Calu3 (cell line): ENCODE measurements around the gene MAGEA11. TPM values are rescaled to one million over a fixed set of nuclear protein-coding genes. Genes with fewer than 3 reads are reported as not detected.

Source experiments
- BruUV-seq: library from RNA; stranded (reverse); fragments of 400-500 nt; replicated peaks from 2 replicates; lab custom pipeline; 2021; lab: Mats Ljungman, UMichigan
- CTCF ChIA-PET: fragments of 300-600 bp; sonication (Branson Sonifier 250); formaldehyde crosslinking; loops from one replicate; lab custom pipeline; 2022; ENCODE audit warnings: antibody characterized with exemption; lab: Charles Lee
- DNase-seq: peaks from one replicate; pipeline ENCODE4 v3.0.0; 2022
- H3K27ac Mint-ChIP-seq: one replicate; pipeline ENCODE4 v1.8.0; 2022; ENCODE audit warnings: mixed read lengths; ENCODE audit not compliant: unreplicated experiment
- H3K27me3 Mint-ChIP-seq: one replicate; pipeline ENCODE4 v1.8.0; 2022; ENCODE audit warnings: mixed read lengths; ENCODE audit not compliant: unreplicated experiment
- H3K36me3 Mint-ChIP-seq: one replicate; pipeline ENCODE4 v1.8.0; 2022; ENCODE audit warnings: mild to moderate bottlenecking, moderate library complexity, mixed read lengths; ENCODE audit not compliant: insufficient read depth, unreplicated experiment
- H3K4me1 Mint-ChIP-seq: one replicate; pipeline ENCODE4 v1.8.0; 2022; ENCODE audit warnings: mild to moderate bottlenecking, low read depth, mixed read lengths; ENCODE audit not compliant: unreplicated experiment
- H3K4me3 Mint-ChIP-seq: one replicate; pipeline ENCODE4 v1.8.0; 2022; ENCODE audit warnings: mild to moderate bottlenecking, low read depth, moderate library complexity, mixed read lengths; ENCODE audit not compliant: unreplicated experiment
- H3K9me3 Mint-ChIP-seq: one replicate; pipeline ENCODE4 v1.8.0; 2022; ENCODE audit warnings: low read depth, mixed read lengths; ENCODE audit not compliant: unreplicated experiment
- intact Hi-C: fragments of 100-400 bp; cut with micrococcal nuclease; formaldehyde crosslinking; loops from one replicate; pipeline ENCODE4 v1.10.0; 2022; ENCODE audit not compliant: unreplicated experiment
- total RNA-seq: library from RNA; stranded (reverse); gene quantifications from 2 replicates; pipeline ENCODE4 v1.2.3, GENCODE V29; 2022
- TF ChIP-seq, protein P1 (sequence below): fragments of 200-600 bp; IDR thresholded peaks from one replicate; pipeline ENCODE4 v1.8.0; 2022; ENCODE audit warnings: antibody characterized with exemption; ENCODE audit not compliant: unreplicated experiment

The MAGEA11 gene
- total RNA-seq, 1 experiment from 2014 or later: not detected

DNA sequence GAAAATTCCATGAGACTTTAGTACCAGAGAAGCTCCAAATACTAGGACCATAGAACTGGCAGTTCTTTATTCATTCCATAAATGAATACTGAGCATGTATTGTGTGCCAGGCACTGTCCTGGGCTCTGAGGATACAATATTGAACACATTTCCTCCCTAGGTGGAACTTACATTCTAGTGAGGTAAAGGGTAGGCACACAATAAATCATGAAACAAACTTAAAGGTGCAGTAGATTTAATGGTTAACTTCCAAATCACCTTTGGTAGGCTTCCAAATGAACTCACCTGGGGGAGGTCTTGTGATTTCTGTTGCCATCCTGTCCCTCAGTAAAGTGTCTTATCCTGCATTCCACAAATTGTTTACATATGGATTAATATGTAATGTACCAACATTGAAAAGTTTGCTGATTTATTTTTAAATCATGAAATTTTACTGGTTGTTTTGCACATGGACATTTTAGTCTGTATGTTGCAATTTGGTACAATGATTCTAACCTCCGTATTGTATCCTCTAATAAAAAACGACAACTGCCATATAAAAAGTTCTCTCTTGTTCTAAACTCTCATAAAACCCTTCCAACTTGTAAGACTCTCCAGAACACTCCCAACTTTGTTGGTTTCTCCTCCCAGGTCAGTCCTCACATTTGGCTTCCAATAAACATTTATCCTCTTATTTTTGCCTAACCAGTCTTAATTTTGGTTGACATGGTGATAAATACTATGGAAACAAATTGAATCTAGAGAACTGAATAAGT, 4.5 kb upstream of the MAGEA11 start:
- no peak for DNase-seq
- no peak overlapping the region for H3K27ac Mint-ChIP-seq
- no TSS peak for BruUV-seq
- H3K4me1 Mint-ChIP-seq: peaks cover 9% of the 10 kb centered on the region
- CTCF ChIA-PET: no interaction called here
- no peaks in the 10 kb centered on the region for H3K36me3 Mint-ChIP-seq
- TF ChIP-seq, protein P1, sequence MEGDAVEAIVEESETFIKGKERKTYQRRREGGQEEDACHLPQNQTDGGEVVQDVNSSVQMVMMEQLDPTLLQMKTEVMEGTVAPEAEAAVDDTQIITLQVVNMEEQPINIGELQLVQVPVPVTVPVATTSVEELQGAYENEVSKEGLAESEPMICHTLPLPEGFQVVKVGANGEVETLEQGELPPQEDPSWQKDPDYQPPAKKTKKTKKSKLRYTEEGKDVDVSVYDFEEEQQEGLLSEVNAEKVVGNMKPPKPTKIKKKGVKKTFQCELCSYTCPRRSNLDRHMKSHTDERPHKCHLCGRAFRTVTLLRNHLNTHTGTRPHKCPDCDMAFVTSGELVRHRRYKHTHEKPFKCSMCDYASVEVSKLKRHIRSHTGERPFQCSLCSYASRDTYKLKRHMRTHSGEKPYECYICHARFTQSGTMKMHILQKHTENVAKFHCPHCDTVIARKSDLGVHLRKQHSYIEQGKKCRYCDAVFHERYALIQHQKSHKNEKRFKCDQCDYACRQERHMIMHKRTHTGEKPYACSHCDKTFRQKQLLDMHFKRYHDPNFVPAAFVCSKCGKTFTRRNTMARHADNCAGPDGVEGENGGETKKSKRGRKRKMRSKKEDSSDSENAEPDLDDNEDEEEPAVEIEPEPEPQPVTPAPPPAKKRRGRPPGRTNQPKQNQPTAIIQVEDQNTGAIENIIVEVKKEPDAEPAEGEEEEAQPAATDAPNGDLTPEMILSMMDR: no peak
- H3K4me3 Mint-ChIP-seq: no peak overlapping the region
- H3K9me3 Mint-ChIP-seq: no peaks in the 10 kb centered on the region
- intact Hi-C loops: no loop called here
- peaks cover 75% of the 10 kb centered on the region for H3K27me3 Mint-ChIP-seq

- Mint-ChIP-seq H3K36me3 (no peaks in the 10 kb centered on the region), H3K9me3 (no peaks in the 10 kb centered on the region), H3K4me1 (peaks cover 1% of the 10 kb centered on the region), H3K4me3 (no peak overlapping the region), H3K27me3 (peaks cover 51% of the 10 kb centered on the region), H3K27ac (no peak overlapping the region)
- no peak for DNase-seq
- intact Hi-C loops: no loop called here
- CTCF ChIA-PET: no interaction called here
- no TSS peak for BruUV-seq
- TF ChIP-seq, protein P1: no peak
Measured at GRCh38 chrX:149712831-149713230, 971 bp downstream of the MAGEA11 start.

DNA sequence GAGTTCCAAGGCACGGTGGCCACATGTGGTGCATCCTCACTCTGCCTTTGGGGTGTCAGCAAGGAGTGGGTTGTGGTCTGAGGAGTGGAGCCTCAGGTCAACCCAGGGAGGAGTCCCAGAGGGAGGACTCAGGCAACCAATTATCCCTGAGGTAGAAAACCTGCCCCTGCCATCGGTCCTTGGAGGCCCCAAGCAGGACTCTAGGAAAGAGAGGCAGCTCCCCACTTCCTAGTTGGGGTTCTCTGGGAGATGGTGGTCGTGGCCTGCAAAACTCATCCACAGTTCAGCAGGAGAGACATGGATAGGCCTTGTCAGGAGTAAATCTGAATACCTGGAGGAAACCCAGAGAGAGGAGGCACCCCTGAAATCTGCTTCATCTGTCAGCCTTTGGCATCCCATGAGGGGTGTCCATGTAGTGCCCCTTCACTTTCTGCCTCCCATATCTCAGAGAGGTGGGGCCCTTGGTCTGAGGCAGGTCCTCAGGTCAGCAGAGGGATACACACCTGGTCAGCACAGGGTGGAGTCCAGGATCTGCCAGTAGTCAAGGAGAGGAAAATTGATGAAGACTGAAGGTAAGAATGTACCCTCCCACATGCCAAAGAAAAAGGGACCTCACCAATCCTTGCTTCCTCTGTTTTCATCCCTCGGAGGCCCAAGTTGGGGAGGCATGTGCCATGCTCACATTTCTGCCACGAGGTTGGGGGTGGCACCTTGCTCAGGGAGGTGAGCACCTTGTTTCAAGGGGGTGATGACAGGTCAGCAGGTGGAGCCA, 1.6 kb downstream of the MAGEA11 start:
- Mint-ChIP-seq H3K36me3 (no peaks in the 10 kb centered on the region), H3K4me3 (no peak overlapping the region), H3K27me3 (peaks cover 53% of the 10 kb centered on the region), H3K27ac (no peak overlapping the region), H3K4me1 (no peaks in the 10 kb centered on the region), H3K9me3 (no peaks in the 10 kb centered on the region)
- intact Hi-C loops: no loop called here
- DNase-seq: no peak
- no TSS peak for BruUV-seq
- TF ChIP-seq, protein P1: no peak
- CTCF ChIA-PET: no interaction called here

DNA sequence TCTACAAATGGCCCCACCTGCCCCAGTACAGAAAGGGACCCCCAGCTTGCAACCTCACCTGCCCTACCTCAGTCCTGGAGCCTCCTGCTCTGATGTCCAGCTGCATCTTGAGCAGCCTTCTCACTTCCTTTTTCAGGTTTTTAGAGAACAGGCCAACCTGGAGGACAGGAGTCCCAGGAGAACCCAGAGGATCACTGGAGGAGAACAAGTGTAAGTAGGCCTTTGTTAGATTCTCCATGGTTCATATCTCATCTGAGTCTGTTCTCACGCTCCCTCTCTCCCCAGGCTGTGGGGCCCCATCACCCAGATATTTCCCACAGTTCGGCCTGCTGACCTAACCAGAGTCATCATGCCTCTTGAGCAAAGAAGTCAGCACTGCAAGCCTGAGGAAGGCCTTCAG, 3.6 kb downstream of the MAGEA11 start:
- no peak overlapping the region for H3K4me3 Mint-ChIP-seq
- intact Hi-C loops: no loop called here
- CTCF ChIA-PET: no interaction called here
- H3K36me3 Mint-ChIP-seq: no peaks in the 10 kb centered on the region
- no peaks in the 10 kb centered on the region for H3K9me3 Mint-ChIP-seq
- no peak for DNase-seq
- H3K27ac Mint-ChIP-seq: no peak overlapping the region
- peaks cover 12% of the 10 kb centered on the region for H3K4me1 Mint-ChIP-seq
- peaks cover 64% of the 10 kb centered on the region for H3K27me3 Mint-ChIP-seq
- BruUV-seq: no TSS peak
- TF ChIP-seq, protein P1: no peak
